HL-60 (cell line): ENCODE data around the gene UNC13B.

Experiments
- GABPA ChIP-seq: IDR thresholded peaks from 2 replicates; pipeline ENCODE4 v1.6.1; 2012; ENCODE audit warnings: low read depth
- POLR2AphosphoS5 ChIP-seq: IDR thresholded peaks from 2 replicates; pipeline ENCODE4 v1.6.1; 2012; ENCODE audit warnings: low read depth
- SPI1 ChIP-seq: IDR thresholded peaks from 2 replicates; pipeline ENCODE4 v1.6.1; 2012; ENCODE audit warnings: low read depth, mild to moderate bottlenecking, borderline replicate concordance
- TF ChIP-seq, protein P1 (sequence below): IDR thresholded peaks from one replicate; pipeline ENCODE4 v1.5.1; 2011; ENCODE audit warnings: low read length, control low read depth, inconsistent platforms; ENCODE audit not compliant: insufficient read depth
- TF ChIP-seq, protein P2 (sequence below): IDR thresholded peaks from 2 replicates; pipeline ENCODE4 v1.6.1; 2012; ENCODE audit warnings: low read depth; ENCODE audit not compliant: insufficient replicate concordance

DNA sequence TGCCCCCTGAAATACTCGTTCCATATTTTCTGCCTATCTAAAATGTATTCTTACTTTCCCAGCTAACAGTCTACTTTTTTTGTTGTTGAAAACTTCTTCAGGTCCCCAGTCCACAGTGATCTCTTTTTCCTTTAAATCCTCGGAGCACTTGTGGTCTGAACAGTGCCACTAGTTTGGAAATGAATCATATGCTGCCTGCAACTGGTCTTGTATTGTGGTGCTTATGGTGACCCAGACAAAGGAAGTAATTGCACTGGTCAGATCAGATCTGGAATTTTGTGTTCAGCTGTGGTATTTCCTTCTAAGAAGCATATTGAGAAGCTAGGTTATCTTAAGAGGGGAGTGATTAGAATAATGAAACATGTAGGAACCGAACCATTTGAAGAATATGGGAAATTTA, 2.9 kb downstream of the UNC13B start:
- TF ChIP-seq POLR2AphosphoS5 (no peak), SPI1 (no peak), GABPA (no peak)
- TF ChIP-seq, protein P1, sequence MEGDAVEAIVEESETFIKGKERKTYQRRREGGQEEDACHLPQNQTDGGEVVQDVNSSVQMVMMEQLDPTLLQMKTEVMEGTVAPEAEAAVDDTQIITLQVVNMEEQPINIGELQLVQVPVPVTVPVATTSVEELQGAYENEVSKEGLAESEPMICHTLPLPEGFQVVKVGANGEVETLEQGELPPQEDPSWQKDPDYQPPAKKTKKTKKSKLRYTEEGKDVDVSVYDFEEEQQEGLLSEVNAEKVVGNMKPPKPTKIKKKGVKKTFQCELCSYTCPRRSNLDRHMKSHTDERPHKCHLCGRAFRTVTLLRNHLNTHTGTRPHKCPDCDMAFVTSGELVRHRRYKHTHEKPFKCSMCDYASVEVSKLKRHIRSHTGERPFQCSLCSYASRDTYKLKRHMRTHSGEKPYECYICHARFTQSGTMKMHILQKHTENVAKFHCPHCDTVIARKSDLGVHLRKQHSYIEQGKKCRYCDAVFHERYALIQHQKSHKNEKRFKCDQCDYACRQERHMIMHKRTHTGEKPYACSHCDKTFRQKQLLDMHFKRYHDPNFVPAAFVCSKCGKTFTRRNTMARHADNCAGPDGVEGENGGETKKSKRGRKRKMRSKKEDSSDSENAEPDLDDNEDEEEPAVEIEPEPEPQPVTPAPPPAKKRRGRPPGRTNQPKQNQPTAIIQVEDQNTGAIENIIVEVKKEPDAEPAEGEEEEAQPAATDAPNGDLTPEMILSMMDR, result no peak
- TF ChIP-seq, protein P2, sequence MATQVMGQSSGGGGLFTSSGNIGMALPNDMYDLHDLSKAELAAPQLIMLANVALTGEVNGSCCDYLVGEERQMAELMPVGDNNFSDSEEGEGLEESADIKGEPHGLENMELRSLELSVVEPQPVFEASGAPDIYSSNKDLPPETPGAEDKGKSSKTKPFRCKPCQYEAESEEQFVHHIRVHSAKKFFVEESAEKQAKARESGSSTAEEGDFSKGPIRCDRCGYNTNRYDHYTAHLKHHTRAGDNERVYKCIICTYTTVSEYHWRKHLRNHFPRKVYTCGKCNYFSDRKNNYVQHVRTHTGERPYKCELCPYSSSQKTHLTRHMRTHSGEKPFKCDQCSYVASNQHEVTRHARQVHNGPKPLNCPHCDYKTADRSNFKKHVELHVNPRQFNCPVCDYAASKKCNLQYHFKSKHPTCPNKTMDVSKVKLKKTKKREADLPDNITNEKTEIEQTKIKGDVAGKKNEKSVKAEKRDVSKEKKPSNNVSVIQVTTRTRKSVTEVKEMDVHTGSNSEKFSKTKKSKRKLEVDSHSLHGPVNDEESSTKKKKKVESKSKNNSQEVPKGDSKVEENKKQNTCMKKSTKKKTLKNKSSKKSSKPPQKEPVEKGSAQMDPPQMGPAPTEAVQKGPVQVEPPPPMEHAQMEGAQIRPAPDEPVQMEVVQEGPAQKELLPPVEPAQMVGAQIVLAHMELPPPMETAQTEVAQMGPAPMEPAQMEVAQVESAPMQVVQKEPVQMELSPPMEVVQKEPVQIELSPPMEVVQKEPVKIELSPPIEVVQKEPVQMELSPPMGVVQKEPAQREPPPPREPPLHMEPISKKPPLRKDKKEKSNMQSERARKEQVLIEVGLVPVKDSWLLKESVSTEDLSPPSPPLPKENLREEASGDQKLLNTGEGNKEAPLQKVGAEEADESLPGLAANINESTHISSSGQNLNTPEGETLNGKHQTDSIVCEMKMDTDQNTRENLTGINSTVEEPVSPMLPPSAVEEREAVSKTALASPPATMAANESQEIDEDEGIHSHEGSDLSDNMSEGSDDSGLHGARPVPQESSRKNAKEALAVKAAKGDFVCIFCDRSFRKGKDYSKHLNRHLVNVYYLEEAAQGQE, result no peak
